ENCODE data around the gene ANKRD42.
A peak's percentile ranks its signal among the peaks of the same experiment; 100 is the strongest.
"Not testable (repeated sequence)": the region's sequence is repeated elsewhere in the genome, so short reads cannot be mapped to it uniquely, and the experiment has no call there.

ANKRD42 gene

GRCh38 chr11:83174008-83174407 is 19.5 kb upstream of the ANKRD42 start:
- DNase-seq = no peak

GRCh38 chr11:83175815-83176214 is 17.7 kb upstream of the ANKRD42 start:
- DNase-seq = no peak

GRCh38 chr11:83181815-83182214 is 11.7 kb upstream of the ANKRD42 start:
- DNase-seq = no peak

- no peak for DNase-seq
These were observed 7.7 kb upstream of the ANKRD42 start for GRCh38 chr11:83185767-83186166.

GRCh38 chr11:83187465-83187864 is 6.0 kb upstream of the ANKRD42 start:
- DNase-seq = no peak

GRCh38 chr11:83191491-83191890 is 2.0 kb upstream of the ANKRD42 start:
- no peak for DNase-seq

- DNase-seq = no peak
These were observed 1.5 kb upstream of the ANKRD42 start for GRCh38 chr11:83191986-83192385.

- DNase-seq = no peak
These were observed 786 bp upstream of the ANKRD42 start for GRCh38 chr11:83192606-83193245.

- DNase-seq = peak; percentile 55
These were observed 1.0 kb downstream of the ANKRD42 start for GRCh38 chr11:83194281-83195142.

GRCh38 chr11:83195143-83195466 is 1.6 kb downstream of the ANKRD42 start:
- no peak for DNase-seq

GRCh38 chr11:83195649-83196048 is 2.1 kb downstream of the ANKRD42 start:
- no peak for DNase-seq

GRCh38 chr11:83200035-83200434 is 6.5 kb downstream of the ANKRD42 start:
- no peak for DNase-seq

- DNase-seq = no peak
These were observed 12.2 kb downstream of the ANKRD42 start for GRCh38 chr11:83205608-83206185.

GRCh38 chr11:83206221-83206620 is 12.7 kb downstream of the ANKRD42 start:
- no peak for DNase-seq

GRCh38 chr11:83206771-83207382 is 13.4 kb downstream of the ANKRD42 start:
- DNase-seq = not testable (repeated sequence)

- no peak for DNase-seq
These were observed 25.6 kb downstream of the ANKRD42 start for GRCh38 chr11:83219095-83219494.

- no peak for DNase-seq
These were observed 26.7 kb downstream of the ANKRD42 start for GRCh38 chr11:83220260-83220659.

GRCh38 chr11:83221694-83222093 is 28.2 kb downstream of the ANKRD42 start:
- DNase-seq = no peak

- no peak for DNase-seq
These were observed 29.0 kb downstream of the ANKRD42 start for GRCh38 chr11:83222499-83222898.

GRCh38 chr11:83223457-83223856 is 29.9 kb downstream of the ANKRD42 start:
- no peak for DNase-seq

- DNase-seq = no peak
These were observed 42.3 kb downstream of the ANKRD42 start for GRCh38 chr11:83235825-83236224.

GRCh38 chr11:83238111-83238510 is 44.6 kb downstream of the ANKRD42 start:
- no peak for DNase-seq

GRCh38 chr11:83241291-83241946 is 47.9 kb downstream of the ANKRD42 start:
- no peak for DNase-seq
